DOHH2 (cell line): ENCODE data around the gene CTSH.

ENCODE experiments used
- H3F3A ChIP-seq: fragments of 200-600 bp; sonication (generic), shearing (Covaris generic); 2 replicates; pipeline ENCODE4 v1.6.0; 2016; ENCODE audit warnings: antibody characterized with exemption, mild to moderate bottlenecking; ENCODE audit not compliant: control insufficient read depth, insufficient read depth
- H3K27ac ChIP-seq: fragments of 200-600 bp; sonication (generic); 2 replicates; pipeline ENCODE4 v1.5.1; 2014; ENCODE audit warnings: low read depth, mild to moderate bottlenecking, low read length, moderate library complexity
- H3K27me3 ChIP-seq: fragments of 200-600 bp; sonication (generic); 2 replicates; pipeline ENCODE4 v1.6.1; 2014; ENCODE audit warnings: mild to moderate bottlenecking, low read length, mixed read lengths; ENCODE audit not compliant: control insufficient read depth
- H3K36me3 ChIP-seq: fragments of 200-600 bp; sonication (generic); 2 replicates; pipeline ENCODE4 v1.6.1; 2014; ENCODE audit warnings: mild to moderate bottlenecking, low read length, moderate library complexity, mixed read lengths; ENCODE audit not compliant: control insufficient read depth
- H3K4me1 ChIP-seq: fragments of 200-600 bp; sonication (generic); 2 replicates; pipeline ENCODE4 v1.6.1; 2014; ENCODE audit warnings: mild to moderate bottlenecking, low read length, mixed read lengths; ENCODE audit not compliant: control insufficient read depth
- H3K4me2 ChIP-seq: fragments of 200-600 bp; sonication (generic); 2 replicates; pipeline ENCODE4 v1.6.0; 2014; ENCODE audit warnings: mild to moderate bottlenecking, low read length, moderate library complexity
- H3K4me3 ChIP-seq: fragments of 200-600 bp; sonication (generic); 2 replicates; pipeline ENCODE4 v1.5.1; 2014; ENCODE audit warnings: mild to moderate bottlenecking, low read length, mixed read lengths
- H3K79me2 ChIP-seq: fragments of 200-600 bp; sonication (generic); 2 replicates; pipeline ENCODE4 v1.6.1; 2014; ENCODE audit warnings: mild to moderate bottlenecking, low read length, mixed read lengths; ENCODE audit not compliant: control insufficient read depth
- H3K9me2 ChIP-seq: fragments of 200-600 bp; sonication (generic); replicated peaks from 2 replicates; pipeline ENCODE4 v1.6.1; 2014; ENCODE audit warnings: mild to moderate bottlenecking, low read length, mixed read lengths; ENCODE audit not compliant: control insufficient read depth
- H3K9me3 ChIP-seq: fragments of 200-600 bp; sonication (generic); 2 replicates; pipeline ENCODE4 v1.6.1; 2014; ENCODE audit warnings: antibody characterized with exemption, low read length, mixed read lengths; ENCODE audit not compliant: control insufficient read depth, insufficient read depth
- H4K20me1 ChIP-seq: fragments of 200-600 bp; sonication (generic); 2 replicates; pipeline ENCODE4 v1.6.0; 2014; ENCODE audit warnings: low read depth, mild to moderate bottlenecking, antibody characterized with exemption, low read length, moderate library complexity; ENCODE audit not compliant: control insufficient read depth, insufficient read depth
- EZH2phosphoT487 ChIP-seq: fragments of 200-600 bp; sonication (generic); IDR thresholded peaks from 2 replicates; pipeline ENCODE4 v1.6.1; 2017; ENCODE audit warnings: borderline replicate concordance, mild to moderate bottlenecking, antibody characterized with exemption, low read length, moderate library complexity, mixed read lengths
- TF ChIP-seq, protein P1 (sequence below): fragments of 200-600 bp; sonication (generic); IDR thresholded peaks from one replicate; pipeline ENCODE4 v1.5.1; 2014; ENCODE audit warnings: antibody characterized with exemption, mild to moderate bottlenecking, low read depth, low read length; ENCODE audit not compliant: poor library complexity, severe bottlenecking

Gene CTSH

GRCh38 chr15:78969687-78970349 lies 25.0 kb upstream of the CTSH start:
- no peaks in the 10 kb centered on the region for H3K9me2 ChIP-seq
- no peaks in the 10 kb centered on the region for H3K79me2 ChIP-seq
- no peak overlapping the region for H3K27ac ChIP-seq
- no peak overlapping the region for H3K4me3 ChIP-seq
- no peaks in the 10 kb centered on the region for H3K27me3 ChIP-seq
- no peaks in the 10 kb centered on the region for H3K9me3 ChIP-seq
- H3K4me1 ChIP-seq: peaks cover 4% of the 10 kb centered on the region
- H3K4me2 ChIP-seq: no peak overlapping the region
- no peaks in the 10 kb centered on the region for H3F3A ChIP-seq
- no peaks in the 10 kb centered on the region for H3K36me3 ChIP-seq
- no peak for TF ChIP-seq EZH2phosphoT487
- TF ChIP-seq, protein P1, sequence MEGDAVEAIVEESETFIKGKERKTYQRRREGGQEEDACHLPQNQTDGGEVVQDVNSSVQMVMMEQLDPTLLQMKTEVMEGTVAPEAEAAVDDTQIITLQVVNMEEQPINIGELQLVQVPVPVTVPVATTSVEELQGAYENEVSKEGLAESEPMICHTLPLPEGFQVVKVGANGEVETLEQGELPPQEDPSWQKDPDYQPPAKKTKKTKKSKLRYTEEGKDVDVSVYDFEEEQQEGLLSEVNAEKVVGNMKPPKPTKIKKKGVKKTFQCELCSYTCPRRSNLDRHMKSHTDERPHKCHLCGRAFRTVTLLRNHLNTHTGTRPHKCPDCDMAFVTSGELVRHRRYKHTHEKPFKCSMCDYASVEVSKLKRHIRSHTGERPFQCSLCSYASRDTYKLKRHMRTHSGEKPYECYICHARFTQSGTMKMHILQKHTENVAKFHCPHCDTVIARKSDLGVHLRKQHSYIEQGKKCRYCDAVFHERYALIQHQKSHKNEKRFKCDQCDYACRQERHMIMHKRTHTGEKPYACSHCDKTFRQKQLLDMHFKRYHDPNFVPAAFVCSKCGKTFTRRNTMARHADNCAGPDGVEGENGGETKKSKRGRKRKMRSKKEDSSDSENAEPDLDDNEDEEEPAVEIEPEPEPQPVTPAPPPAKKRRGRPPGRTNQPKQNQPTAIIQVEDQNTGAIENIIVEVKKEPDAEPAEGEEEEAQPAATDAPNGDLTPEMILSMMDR: no peak
- H4K20me1 ChIP-seq: no peaks in the 10 kb centered on the region

GRCh38 chr15:78968539-78969271 lies 23.9 kb upstream of the CTSH start:
- no peaks in the 10 kb centered on the region for H3K9me2 ChIP-seq
- H3K9me3 ChIP-seq: no peaks in the 10 kb centered on the region
- no peak overlapping the region for H3K4me3 ChIP-seq
- H3F3A ChIP-seq: no peaks in the 10 kb centered on the region
- no peak overlapping the region for H3K27ac ChIP-seq
- no peak overlapping the region for H3K4me2 ChIP-seq
- H3K79me2 ChIP-seq: no peaks in the 10 kb centered on the region
- H3K36me3 ChIP-seq: no peaks in the 10 kb centered on the region
- H3K27me3 ChIP-seq: no peaks in the 10 kb centered on the region
- TF ChIP-seq, protein P1: no peak
- no peak for TF ChIP-seq EZH2phosphoT487
- no peaks in the 10 kb centered on the region for H4K20me1 ChIP-seq
- H3K4me1 ChIP-seq: peaks cover 4% of the 10 kb centered on the region

- Histone ChIP-seq H3K36me3 (no peaks in the 10 kb centered on the region), H3F3A (no peaks in the 10 kb centered on the region), H3K9me3 (no peaks in the 10 kb centered on the region), H3K4me1 (peaks cover 4% of the 10 kb centered on the region), H3K27me3 (no peaks in the 10 kb centered on the region), H3K9me2 (no peaks in the 10 kb centered on the region), H3K27ac (no peak overlapping the region), H3K4me2 (no peak overlapping the region), H4K20me1 (no peaks in the 10 kb centered on the region), H3K4me3 (no peak overlapping the region), H3K79me2 (no peaks in the 10 kb centered on the region)
- TF ChIP-seq, protein P1: no peak
- no peak for TF ChIP-seq EZH2phosphoT487
These were observed 23.3 kb upstream of the CTSH start for GRCh38 chr15:78968114-78968513.
